ENCODE results near the gene SRC.

DNA sequence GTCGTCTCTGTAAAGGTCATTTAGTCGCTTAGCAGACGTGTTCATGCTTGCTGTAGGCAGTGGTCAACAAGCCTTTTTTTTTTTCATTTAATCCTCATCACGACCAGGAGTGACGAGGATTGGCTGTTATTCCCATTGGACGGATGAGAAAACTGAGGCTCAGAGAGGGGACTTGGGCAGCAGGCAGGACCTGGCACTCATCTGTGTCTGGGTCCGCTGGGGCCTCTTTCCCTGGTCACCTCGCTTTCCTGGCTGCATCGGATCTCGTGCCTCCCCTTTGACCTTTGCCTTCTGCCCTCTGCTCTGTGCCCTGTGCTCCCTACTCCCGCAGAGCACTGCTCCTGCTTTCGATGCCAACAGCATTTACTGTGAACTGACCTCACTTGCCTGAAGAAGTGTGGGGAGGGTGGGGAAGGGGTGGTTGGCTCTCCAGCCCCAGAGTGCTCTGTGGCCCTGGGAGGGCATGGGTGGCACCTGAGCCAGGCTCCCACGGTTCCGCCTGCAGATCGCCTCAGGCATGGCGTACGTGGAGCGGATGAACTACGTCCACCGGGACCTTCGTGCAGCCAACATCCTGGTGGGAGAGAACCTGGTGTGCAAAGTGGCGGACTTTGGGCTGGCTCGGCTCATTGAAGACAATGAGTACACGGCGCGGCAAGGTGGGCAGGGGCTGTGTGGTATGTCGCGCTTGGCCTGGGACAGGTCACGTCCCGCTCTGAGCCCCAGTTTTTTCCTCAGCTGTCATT lies 56.2 kb downstream of the SRC start:
- TF ChIP-seq, protein P1, sequence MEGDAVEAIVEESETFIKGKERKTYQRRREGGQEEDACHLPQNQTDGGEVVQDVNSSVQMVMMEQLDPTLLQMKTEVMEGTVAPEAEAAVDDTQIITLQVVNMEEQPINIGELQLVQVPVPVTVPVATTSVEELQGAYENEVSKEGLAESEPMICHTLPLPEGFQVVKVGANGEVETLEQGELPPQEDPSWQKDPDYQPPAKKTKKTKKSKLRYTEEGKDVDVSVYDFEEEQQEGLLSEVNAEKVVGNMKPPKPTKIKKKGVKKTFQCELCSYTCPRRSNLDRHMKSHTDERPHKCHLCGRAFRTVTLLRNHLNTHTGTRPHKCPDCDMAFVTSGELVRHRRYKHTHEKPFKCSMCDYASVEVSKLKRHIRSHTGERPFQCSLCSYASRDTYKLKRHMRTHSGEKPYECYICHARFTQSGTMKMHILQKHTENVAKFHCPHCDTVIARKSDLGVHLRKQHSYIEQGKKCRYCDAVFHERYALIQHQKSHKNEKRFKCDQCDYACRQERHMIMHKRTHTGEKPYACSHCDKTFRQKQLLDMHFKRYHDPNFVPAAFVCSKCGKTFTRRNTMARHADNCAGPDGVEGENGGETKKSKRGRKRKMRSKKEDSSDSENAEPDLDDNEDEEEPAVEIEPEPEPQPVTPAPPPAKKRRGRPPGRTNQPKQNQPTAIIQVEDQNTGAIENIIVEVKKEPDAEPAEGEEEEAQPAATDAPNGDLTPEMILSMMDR (IDR thresholded peaks at IDR 0.05) = no peak
- TF ChIP-seq EZH2 (IDR thresholded peaks at IDR 0.05) (no peak), EZH2phosphoT487 (IDR thresholded peaks at IDR 0.05) (no peak)
